HepG2 (cell line): ENCODE measurements around the gene CACNA2D1. TPM values are rescaled to one million over a fixed set of nuclear protein-coding genes. Genes with fewer than 3 reads are reported as not detected.

Experiments used
- ATAC-seq: fragments of 200-7000 bp; cut with Tn5 transposase; 3 replicates; pipeline ENCODE4 v1.9.1; 2020; ENCODE audit warnings: mild to moderate bottlenecking, moderate library complexity
- BruUV-seq: library from RNA; stranded (reverse); fragments of 400-500 nt; replicated peaks from 2 replicates; lab custom pipeline; 2021; lab: Mats Ljungman, UMichigan
- CTCF ChIA-PET: fragments of 300-600 bp; formaldehyde crosslinking; extraction: SDS; loops from one replicate; lab custom pipeline; 2021; ENCODE audit warnings: low total read pairs, inconsistent platforms, low intra/inter-chr PET ratio; lab: Yijun Ruan, JAX
- POLR2A ChIA-PET: fragments of 350-600 bp; sonication (Branson Sonifier 250); formaldehyde crosslinking; loops from one replicate; lab custom pipeline; 2020; ENCODE audit warnings: antibody characterized with exemption, inconsistent platforms; lab: Yijun Ruan, JAX
- DNase-seq: peaks from one replicate; pipeline ENCODE4 v3.0.0-alpha.2; 2015; ENCODE audit warnings: low spot score
- FAIRE-seq: peaks from 3 replicates; lab custom pipeline; 2011; peaks lifted over from hg19 to GRCh38; lab: Jason Lieb, UNC
- H2AFZ ChIP-seq: one replicate; pipeline ENCODE4 v1.6.1; 2011; ENCODE audit warnings: low read length, inconsistent platforms
- H3K27ac ChIP-seq: fragments of 300-600 bp; 3 replicates; pipeline ENCODE4 v1.8.0; 2011; ENCODE audit warnings: mixed run types, mild to moderate bottlenecking, mixed read lengths, low read length, inconsistent platforms; ENCODE audit not compliant: insufficient read depth; ENCODE audit errors: extremely low read length
- H3K27me3 ChIP-seq, 2 experiments: fragments of 200-600 bp in 1 of 2; 2 replicates in 1 of 2; 3 replicates in 1 of 2; pipeline versions ENCODE4 v1.6.0 to v1.8.0; 2011; ENCODE audit warnings: low read length in 2 of 2, mild to moderate bottlenecking in 2 of 2, moderate library complexity in 2 of 2, inconsistent platforms in 1 of 2; ENCODE audit not compliant: insufficient read depth in 2 of 2, control insufficient read depth in 1 of 2
- H3K36me3 ChIP-seq, 2 experiments: fragments of 200-600 bp in 1 of 2; replicated peaks in 1 of 2; 2 replicates in 1 of 2; 3 replicates in 1 of 2; pipeline versions ENCODE4 v1.5.1 to v1.8.0; 2011; ENCODE audit warnings: low read length in 2 of 2, inconsistent platforms in 1 of 2; ENCODE audit not compliant: insufficient read depth in 2 of 2, control insufficient read depth in 1 of 2
- H3K4me1 ChIP-seq: 2 replicates; pipeline ENCODE4 v1.5.1; 2012; ENCODE audit warnings: low read length, inconsistent platforms; ENCODE audit not compliant: insufficient read depth
- H3K4me2 ChIP-seq: 2 replicates; pipeline ENCODE4 v1.6.0; 2011; ENCODE audit warnings: low read depth, low read length, inconsistent platforms
- H3K4me3 ChIP-seq, 3 experiments: fragments of 200-600 bp in 1 of 3; sonication (generic), shearing (Covaris generic) in 1 of 3; replicated peaks in 1 of 3; 2 replicates each; pipeline ENCODE4 v1.5.1; 2011 to 2016; ENCODE audit warnings: low read length in 3 of 3, inconsistent platforms in 2 of 3, low read depth in 2 of 3, mild to moderate bottlenecking in 2 of 3, control low read depth in 1 of 3, mixed read lengths in 1 of 3; ENCODE audit not compliant: insufficient read depth in 1 of 3
- H3K79me2 ChIP-seq: one replicate; pipeline ENCODE4 v1.6.1; 2011; ENCODE audit warnings: low read length, inconsistent platforms; ENCODE audit not compliant: insufficient read depth
- H3K9ac ChIP-seq: 2 replicates; pipeline ENCODE4 v1.6.0; 2011; ENCODE audit warnings: mild to moderate bottlenecking, low read depth, low read length, inconsistent platforms; ENCODE audit not compliant: insufficient read depth
- H3K9me3 ChIP-seq: 2 replicates; pipeline ENCODE4 v1.5.1; 2012; ENCODE audit warnings: mild to moderate bottlenecking, low read length
- H4K20me1 ChIP-seq: 2 replicates; pipeline ENCODE4 v1.6.0; 2011; ENCODE audit warnings: inconsistent platforms, mild to moderate bottlenecking, low read length, moderate library complexity; ENCODE audit not compliant: insufficient read depth
- CCAR2 ChIP-seq: fragments of 200-400 bp; formaldehyde crosslinking; optimal IDR thresholded peaks from 2 replicates; pipeline ENCODE3; 2018; ENCODE audit warnings: low read depth, mild to moderate bottlenecking, low read length, moderate library complexity
- SP4 ChIP-seq: sonication (generic); formaldehyde crosslinking; IDR thresholded peaks from 2 replicates; pipeline ENCODE4 v1.8.1; 2023; ENCODE audit warnings: mild to moderate bottlenecking, missing genetic modification reagents
- ZNF180 ChIP-seq: sonication (generic); formaldehyde crosslinking; IDR thresholded peaks from 2 replicates; pipeline ENCODE4 v1.4.0; 2020; ENCODE audit warnings: low read depth, missing genetic modification reagents, borderline replicate concordance
- ZNF839 ChIP-seq: sonication (generic); formaldehyde crosslinking; IDR thresholded peaks from 2 replicates; pipeline ENCODE4 v1.4.0; 2020; ENCODE audit warnings: missing genetic modification reagents, mild to moderate bottlenecking, borderline replicate concordance
- whole genome bisulfite sequencing: methylation state at CpG from one replicate; pipeline ENCODE4 v1.1.6; 2017; ENCODE audit warnings: low lambda C conversion rate; 5-methylcytosine and 5-hydroxymethylcytosine counted together
- in situ Hi-C: cut with HindIII; loops from 2 replicates; pipeline ENCODE4 v1.10.0; 2017; ENCODE audit warnings: low pct_unique_long_range_greater_than_20kb; ENCODE audit not compliant: extremely low pct_ligation_motif_present
- intact Hi-C: fragments of 100-400 bp; cut with micrococcal nuclease; formaldehyde crosslinking; loops from one replicate; pipeline ENCODE4 v1.10.0; 2022; ENCODE audit not compliant: unreplicated experiment
- polyA plus RNA-seq, 8 experiments: library from polyadenylated mRNA; depleted of rRNA in 3 of 8; stranded (reverse) in 7 of 8; unstranded in 1 of 8; fragments of >200 nt; fragmentation: Illumina TruSeq in 4 of 8; extraction: Trizol in 4 of 8; gene quantifications; 2 replicates each; pipeline versions ENCODE4 v1.2.1 to v1.2.3, GENCODE V29; 2011 to 2016; ENCODE audit warnings: low read depth in 4 of 8, missing spikeins in 1 of 8, mixed read lengths in 1 of 8; ENCODE audit not compliant: insufficient read depth in 1 of 8
- total RNA-seq, 5 experiments: library from RNA; depleted of rRNA; stranded (reverse); fragments of >200 nt; fragmentation: Illumina TruSeq; extraction: Trizol; gene quantifications; 2 replicates each; pipeline ENCODE4 v1.2.3, GENCODE V29; 2016; ENCODE audit warnings: low read depth in 1 of 5
- TF ChIP-seq, protein P1 (sequence below): sonication (generic); formaldehyde crosslinking; IDR thresholded peaks from 2 replicates; pipeline ENCODE4 v1.5.0; 2020; ENCODE audit warnings: mild to moderate bottlenecking, missing genetic modification reagents
- TF ChIP-seq, protein P2 (sequence below): sonication (generic); formaldehyde crosslinking; IDR thresholded peaks from 2 replicates; pipeline ENCODE4 v1.4.0; 2020; ENCODE audit warnings: low read depth, missing genetic modification reagents
- TF ChIP-seq, protein P3 (sequence below): IDR thresholded peaks from 2 replicates; pipeline ENCODE4 v1.6.1; 2012; ENCODE audit warnings: low read depth, low read length, improper control_type of control experiment
- TF ChIP-seq, protein P4 (sequence below): sonication (generic); formaldehyde crosslinking; IDR thresholded peaks from 2 replicates; pipeline ENCODE4 v1.4.0; 2020; ENCODE audit warnings: missing genetic modification reagents, borderline replicate concordance

Gene CACNA2D1
- total and polyA plus RNA-seq, 2 of the 13 experiments (the other 11 are each of a cell fraction or from before 2014, with no cell fraction given), result not detected

DNA sequence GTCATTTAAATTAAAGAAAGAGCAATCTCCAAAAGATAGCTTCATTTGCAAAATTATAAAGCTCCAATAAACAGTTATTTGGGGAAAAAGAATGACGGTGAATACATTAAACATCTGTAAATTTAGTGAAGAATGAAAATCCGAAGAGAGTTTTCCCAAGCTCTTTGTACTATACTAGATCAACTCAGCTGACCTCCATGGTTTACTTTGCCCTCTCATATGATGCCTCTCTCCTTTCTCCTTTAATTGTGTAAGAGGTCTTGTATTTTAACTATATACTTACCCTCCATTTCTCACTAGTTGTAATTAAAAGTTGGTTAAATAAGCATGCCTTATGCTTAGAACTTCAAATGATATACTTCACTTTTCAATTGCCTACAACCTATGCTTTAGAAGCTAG is 125.8 kb downstream of the CACNA2D1 start (continued):
- TF ChIP-seq, protein P1, sequence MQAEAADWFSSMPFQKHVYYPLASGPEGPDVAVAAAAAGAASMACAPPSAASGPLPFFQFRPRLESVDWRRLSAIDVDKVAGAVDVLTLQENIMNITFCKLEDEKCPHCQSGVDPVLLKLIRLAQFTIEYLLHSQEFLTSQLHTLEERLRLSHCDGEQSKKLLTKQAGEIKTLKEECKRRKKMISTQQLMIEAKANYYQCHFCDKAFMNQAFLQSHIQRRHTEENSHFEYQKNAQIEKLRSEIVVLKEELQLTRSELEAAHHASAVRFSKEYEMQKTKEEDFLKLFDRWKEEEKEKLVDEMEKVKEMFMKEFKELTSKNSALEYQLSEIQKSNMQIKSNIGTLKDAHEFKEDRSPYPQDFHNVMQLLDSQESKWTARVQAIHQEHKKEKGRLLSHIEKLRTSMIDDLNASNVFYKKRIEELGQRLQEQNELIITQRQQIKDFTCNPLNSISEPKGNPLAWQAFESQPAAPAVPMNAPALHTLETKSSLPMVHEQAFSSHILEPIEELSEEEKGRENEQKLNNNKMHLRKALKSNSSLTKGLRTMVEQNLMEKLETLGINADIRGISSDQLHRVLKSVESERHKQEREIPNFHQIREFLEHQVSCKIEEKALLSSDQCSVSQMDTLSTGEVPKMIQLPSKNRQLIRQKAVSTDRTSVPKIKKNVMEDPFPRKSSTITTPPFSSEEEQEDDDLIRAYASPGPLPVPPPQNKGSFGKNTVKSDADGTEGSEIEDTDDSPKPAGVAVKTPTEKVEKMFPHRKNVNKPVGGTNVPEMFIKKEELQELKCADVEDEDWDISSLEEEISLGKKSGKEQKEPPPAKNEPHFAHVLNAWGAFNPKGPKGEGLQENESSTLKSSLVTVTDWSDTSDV (CRISPR knock-in tag), result no peak
- TF ChIP-seq, protein P2, sequence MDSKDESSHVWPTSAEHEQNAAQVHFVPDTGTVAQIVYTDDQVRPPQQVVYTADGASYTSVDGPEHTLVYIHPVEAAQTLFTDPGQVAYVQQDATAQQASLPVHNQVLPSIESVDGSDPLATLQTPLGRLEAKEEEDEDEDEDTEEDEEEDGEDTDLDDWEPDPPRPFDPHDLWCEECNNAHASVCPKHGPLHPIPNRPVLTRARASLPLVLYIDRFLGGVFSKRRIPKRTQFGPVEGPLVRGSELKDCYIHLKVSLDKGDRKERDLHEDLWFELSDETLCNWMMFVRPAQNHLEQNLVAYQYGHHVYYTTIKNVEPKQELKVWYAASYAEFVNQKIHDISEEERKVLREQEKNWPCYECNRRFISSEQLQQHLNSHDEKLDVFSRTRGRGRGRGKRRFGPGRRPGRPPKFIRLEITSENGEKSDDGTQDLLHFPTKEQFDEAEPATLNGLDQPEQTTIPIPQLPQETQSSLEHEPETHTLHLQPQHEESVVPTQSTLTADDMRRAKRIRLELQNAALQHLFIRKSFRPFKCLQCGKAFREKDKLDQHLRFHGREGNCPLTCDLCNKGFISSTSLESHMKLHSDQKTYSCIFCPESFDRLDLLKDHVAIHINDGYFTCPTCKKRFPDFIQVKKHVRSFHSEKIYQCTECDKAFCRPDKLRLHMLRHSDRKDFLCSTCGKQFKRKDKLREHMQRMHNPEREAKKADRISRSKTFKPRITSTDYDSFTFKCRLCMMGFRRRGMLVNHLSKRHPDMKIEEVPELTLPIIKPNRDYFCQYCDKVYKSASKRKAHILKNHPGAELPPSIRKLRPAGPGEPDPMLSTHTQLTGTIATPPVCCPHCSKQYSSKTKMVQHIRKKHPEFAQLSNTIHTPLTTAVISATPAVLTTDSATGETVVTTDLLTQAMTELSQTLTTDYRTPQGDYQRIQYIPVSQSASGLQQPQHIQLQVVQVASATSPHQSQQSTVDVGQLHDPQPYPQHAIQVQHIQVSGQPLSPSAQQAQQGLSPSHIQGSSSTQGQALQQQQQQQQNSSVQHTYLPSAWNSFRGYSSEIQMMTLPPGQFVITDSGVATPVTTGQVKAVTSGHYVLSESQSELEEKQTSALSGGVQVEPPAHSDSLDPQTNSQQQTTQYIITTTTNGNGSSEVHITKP, result no peak

DNA sequence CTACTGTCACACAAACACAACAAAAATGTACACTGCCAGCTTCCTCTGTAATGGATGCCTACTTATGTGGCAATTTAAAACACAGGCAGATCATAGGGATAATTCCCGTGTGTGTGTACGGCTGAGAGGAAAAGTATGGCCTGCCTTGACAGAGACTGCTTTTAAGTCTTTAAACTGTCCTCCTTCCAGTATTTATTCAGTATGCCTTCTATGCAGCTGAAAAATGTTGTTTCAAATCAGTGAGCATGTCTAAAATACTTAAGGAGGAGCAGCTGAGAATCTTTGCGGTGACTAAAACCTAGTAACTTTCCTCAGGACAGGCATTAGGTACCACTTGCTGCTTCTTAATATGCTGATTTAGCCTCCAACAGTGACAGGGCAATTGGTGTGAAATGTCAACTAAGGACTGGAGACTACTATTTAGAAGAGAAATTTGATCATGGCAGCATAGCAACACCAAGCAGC is 126.3 kb downstream of the CACNA2D1 start:
- intact Hi-C loops, result no loop called here

More for the DNA sequence above, 126.3 kb downstream of the CACNA2D1 start:
- POLR2A ChIA-PET, result no interaction called here
- CTCF ChIA-PET, result no interaction called here
- Histone ChIP-seq H3K4me2 (no peak overlapping the region), H2AFZ (no peak overlapping the region), H3K9ac (no peak overlapping the region), H3K4me1 (no peaks in the 10 kb centered on the region), H3K79me2 (no peaks in the 10 kb centered on the region), H3K36me3 (no peaks in the 10 kb centered on the region), H4K20me1 (no peaks in the 10 kb centered on the region), H3K27me3 (no peaks in the 10 kb centered on the region), H3K27ac (no peak overlapping the region), H3K4me3 (no peak overlapping the region), H3K9me3 (no peaks in the 10 kb centered on the region)
- 9% methylated on average over 3 of the region's 3 CpGs for WGBS
- no TSS peak for BruUV-seq
- in situ Hi-C loops, result no loop called here
- DNase-seq (no peak), FAIRE-seq (no peak), ATAC-seq (no peak)
- TF ChIP-seq, protein P3, sequence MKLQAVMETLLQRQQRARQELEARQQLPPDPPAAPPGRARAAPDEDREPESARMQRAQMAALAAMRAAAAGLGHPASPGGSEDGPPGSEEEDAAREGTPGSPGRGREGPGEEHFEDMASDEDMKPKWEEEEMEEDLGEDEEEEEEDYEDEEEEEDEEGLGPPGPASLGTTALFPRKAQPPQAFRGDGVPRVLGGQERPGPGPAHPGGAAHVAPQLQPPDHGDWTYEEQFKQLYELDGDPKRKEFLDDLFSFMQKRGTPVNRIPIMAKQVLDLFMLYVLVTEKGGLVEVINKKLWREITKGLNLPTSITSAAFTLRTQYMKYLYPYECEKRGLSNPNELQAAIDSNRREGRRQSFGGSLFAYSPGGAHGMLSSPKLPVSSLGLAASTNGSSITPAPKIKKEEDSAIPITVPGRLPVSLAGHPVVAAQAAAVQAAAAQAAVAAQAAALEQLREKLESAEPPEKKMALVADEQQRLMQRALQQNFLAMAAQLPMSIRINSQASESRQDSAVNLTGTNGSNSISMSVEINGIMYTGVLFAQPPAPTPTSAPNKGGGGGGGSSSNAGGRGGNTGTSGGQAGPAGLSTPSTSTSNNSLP, result no peak
- TF ChIP-seq ZNF839 (CRISPR knock-in tag), result no peak
- TF ChIP-seq, protein P4, sequence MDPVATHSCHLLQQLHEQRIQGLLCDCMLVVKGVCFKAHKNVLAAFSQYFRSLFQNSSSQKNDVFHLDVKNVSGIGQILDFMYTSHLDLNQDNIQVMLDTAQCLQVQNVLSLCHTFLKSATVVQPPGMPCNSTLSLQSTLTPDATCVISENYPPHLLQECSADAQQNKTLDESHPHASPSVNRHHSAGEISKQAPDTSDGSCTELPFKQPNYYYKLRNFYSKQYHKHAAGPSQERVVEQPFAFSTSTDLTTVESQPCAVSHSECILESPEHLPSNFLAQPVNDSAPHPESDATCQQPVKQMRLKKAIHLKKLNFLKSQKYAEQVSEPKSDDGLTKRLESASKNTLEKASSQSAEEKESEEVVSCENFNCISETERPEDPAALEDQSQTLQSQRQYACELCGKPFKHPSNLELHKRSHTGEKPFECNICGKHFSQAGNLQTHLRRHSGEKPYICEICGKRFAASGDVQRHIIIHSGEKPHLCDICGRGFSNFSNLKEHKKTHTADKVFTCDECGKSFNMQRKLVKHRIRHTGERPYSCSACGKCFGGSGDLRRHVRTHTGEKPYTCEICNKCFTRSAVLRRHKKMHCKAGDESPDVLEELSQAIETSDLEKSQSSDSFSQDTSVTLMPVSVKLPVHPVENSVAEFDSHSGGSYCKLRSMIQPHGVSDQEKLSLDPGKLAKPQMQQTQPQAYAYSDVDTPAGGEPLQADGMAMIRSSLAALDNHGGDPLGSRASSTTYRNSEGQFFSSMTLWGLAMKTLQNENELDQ (CRISPR knock-in tag), result no peak
- TF ChIP-seq CCAR2, result no peak
- no peak for TF ChIP-seq ZNF180 (CRISPR knock-in tag)
- TF ChIP-seq SP4, result no peak
